RWPE2 (cell line): ENCODE data around the gene ZNF883.

Experiments used
- ATAC-seq: fragments of 200-7000 bp; cut with Tn5 transposase; 3 replicates; pipeline ENCODE4 v1.9.1; 2021; ENCODE audit warnings: low read depth
- DNase-seq: peaks from one replicate; pipeline ENCODE4 v3.0.0-alpha.2; 2020; ENCODE audit warnings: low spot score
- H3K27ac ChIP-seq: fragments of 450-650 bp; 2 replicates; pipeline ENCODE4 v1.5.1; 2017; ENCODE audit warnings: mild to moderate bottlenecking; ENCODE audit not compliant: poor library complexity, severe bottlenecking
- H3K27me3 ChIP-seq: fragments of 250-450 bp; sonication (Bioruptor Pico); 2 replicates; pipeline ENCODE4 v1.5.1; 2021; ENCODE audit warnings: mild to moderate bottlenecking, moderate library complexity; ENCODE audit not compliant: insufficient read depth, poor library complexity, severe bottlenecking
- H3K36me3 ChIP-seq: fragments of 250-450 bp; sonication (Bioruptor Pico); 2 replicates; pipeline ENCODE4 v1.5.1; 2020; ENCODE audit warnings: low read depth, mild to moderate bottlenecking, moderate library complexity
- H3K4me1 ChIP-seq: fragments of 250-450 bp; sonication (Bioruptor Pico); 2 replicates; pipeline ENCODE4 v1.5.1; 2021; ENCODE audit warnings: mild to moderate bottlenecking, moderate library complexity; ENCODE audit not compliant: insufficient read depth, poor library complexity, severe bottlenecking
- H3K4me3 ChIP-seq: fragments of 250-450 bp; sonication (Bioruptor Pico); 2 replicates; pipeline ENCODE4 v1.5.1; 2021; ENCODE audit warnings: mild to moderate bottlenecking, moderate library complexity; ENCODE audit not compliant: severe bottlenecking
- H3K9me3 ChIP-seq: fragments of 250-450 bp; sonication (Bioruptor Pico); 2 replicates; pipeline ENCODE4 v1.5.1; 2021; ENCODE audit warnings: mild to moderate bottlenecking, moderate library complexity; ENCODE audit not compliant: severe bottlenecking
- TF ChIP-seq, protein P1 (sequence below): fragments of 450-650 bp; IDR thresholded peaks from one replicate; pipeline ENCODE4 v1.5.1; 2017; ENCODE audit warnings: mild to moderate bottlenecking, moderate library complexity; ENCODE audit not compliant: poor library complexity, severe bottlenecking

The ZNF883 gene

DNA sequence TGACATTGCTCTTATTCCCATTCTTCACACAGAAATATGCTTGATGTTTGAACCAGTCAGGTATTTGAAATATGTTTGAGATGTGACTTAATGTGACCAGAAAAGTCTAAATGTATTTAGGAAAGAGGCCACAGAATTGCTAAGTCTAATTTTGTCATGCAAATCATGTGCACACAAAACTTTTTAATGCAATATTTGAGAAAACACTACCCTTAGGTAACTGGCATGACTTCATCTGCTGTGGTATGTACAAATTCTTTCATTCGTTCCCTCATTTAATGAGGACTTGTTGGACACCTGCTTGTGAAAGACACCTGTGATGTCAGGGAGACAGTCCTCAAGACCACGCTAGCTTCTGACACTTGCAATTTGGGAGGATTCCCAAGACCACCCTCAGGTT, 100.3 kb downstream of the ZNF883 start:
- Histone ChIP-seq H3K36me3 (no peaks in the 10 kb centered on the region), H3K4me1 (no peaks in the 10 kb centered on the region), H3K4me3 (no peak overlapping the region), H3K27me3 (peaks cover 4% of the 10 kb centered on the region), H3K9me3 (no peaks in the 10 kb centered on the region), H3K27ac (no peak overlapping the region)
- TF ChIP-seq, protein P1, sequence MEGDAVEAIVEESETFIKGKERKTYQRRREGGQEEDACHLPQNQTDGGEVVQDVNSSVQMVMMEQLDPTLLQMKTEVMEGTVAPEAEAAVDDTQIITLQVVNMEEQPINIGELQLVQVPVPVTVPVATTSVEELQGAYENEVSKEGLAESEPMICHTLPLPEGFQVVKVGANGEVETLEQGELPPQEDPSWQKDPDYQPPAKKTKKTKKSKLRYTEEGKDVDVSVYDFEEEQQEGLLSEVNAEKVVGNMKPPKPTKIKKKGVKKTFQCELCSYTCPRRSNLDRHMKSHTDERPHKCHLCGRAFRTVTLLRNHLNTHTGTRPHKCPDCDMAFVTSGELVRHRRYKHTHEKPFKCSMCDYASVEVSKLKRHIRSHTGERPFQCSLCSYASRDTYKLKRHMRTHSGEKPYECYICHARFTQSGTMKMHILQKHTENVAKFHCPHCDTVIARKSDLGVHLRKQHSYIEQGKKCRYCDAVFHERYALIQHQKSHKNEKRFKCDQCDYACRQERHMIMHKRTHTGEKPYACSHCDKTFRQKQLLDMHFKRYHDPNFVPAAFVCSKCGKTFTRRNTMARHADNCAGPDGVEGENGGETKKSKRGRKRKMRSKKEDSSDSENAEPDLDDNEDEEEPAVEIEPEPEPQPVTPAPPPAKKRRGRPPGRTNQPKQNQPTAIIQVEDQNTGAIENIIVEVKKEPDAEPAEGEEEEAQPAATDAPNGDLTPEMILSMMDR: no peak
- DNase-seq (no peak), ATAC-seq (no peak)
